ENCODE data around the gene CDK5R1.
"Not testable (repeated sequence)": the region's sequence is repeated elsewhere in the genome, so short reads cannot be mapped to it uniquely, and the experiment has no call there.

Gene CDK5R1

DNA sequence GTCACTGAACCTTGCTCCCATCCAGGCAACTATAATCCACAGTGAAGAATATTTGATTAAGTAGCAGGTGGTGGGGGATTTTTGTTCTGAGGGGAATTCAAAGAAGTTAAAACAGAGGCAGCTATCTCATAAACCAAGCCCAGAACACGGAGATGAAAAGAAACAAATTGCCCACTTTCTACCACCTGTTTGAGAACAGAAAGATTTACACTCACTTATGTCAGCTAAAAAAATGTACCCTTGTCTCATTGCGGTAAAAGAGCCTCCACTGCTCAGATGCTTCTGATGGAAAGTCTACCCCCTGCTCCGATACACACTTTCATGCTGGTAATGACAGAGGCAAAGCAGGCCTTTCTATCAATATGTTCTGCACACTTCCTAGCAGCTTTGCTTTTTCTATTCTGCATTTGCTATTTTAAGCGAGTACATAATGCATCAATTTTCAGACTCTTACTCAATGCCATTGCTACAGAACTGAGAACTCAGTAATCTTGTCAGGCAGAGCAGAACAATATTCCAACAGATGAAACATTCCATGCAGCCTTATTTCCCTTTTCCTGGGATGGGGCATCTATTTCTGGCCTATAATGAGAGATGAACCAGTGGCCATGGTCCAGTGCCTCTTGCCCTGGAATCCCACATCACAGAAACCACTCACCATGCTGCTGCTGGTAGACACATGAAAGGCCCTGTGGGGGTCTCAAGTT is 29.0 kb downstream of the CDK5R1 start:
- no peak overlapping the region for H3K4me3 ChIP-seq (ENCODE audit: low read depth, low read length)

DNA sequence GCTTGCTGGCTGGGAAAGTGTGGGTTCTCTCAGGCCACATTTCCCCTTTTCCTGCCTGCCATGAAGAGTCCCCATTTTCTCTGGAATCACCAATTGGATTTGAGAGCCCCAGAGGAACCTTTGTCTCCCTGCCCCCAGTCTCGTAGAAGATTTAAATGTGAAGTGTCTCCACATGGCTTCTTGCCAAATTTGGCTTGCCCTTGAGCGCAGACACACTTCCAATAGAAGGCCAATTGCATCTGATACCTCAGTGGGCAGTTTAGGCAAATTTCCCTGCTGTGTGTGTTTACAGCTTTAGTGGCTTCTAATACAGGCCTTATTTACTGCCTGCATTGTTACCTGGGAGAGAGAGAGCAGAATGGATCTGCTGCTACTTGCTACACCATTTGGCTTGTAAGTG is 29.7 kb downstream of the CDK5R1 start:
- H3K4me3 ChIP-seq (ENCODE audit: low read depth, low read length): no peak overlapping the region

DNA sequence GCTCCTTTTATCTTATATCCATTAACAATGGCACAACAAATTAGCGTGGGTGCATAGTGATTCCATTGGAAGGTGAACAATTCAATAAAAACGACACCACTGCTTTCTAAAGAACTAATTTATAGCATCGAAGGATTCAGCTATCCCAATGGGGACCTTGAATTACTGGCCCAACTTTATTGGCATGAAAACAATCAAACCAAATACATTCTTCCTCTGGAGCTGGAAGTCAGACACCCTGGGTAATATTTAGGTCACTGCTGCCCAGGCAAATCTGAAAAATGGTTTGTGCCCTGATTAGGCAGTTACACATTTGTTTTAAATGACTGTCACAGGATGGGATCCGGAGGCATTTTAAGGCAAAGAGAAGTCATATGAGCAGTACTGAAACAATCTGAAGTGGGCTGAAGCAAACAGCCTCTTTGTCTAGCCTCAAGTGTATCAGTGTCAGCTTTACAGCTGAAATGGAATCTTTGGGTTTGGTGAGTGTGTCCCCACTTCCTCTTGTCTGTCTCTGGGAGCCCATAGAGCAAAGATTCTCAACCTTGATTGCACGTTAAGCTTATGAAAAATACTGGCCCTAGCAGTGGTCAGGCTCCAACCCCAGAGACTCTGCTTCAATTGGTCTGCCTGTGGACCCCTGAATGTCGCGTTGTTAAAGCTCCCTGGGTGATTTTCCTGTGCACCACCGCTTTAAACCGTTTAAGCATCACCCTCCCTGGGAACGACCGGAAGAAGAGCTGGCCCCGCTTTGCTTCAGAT is 30.3 kb downstream of the CDK5R1 start:
- no peak overlapping the region for H3K4me3 ChIP-seq (ENCODE audit: low read depth, low read length)

DNA sequence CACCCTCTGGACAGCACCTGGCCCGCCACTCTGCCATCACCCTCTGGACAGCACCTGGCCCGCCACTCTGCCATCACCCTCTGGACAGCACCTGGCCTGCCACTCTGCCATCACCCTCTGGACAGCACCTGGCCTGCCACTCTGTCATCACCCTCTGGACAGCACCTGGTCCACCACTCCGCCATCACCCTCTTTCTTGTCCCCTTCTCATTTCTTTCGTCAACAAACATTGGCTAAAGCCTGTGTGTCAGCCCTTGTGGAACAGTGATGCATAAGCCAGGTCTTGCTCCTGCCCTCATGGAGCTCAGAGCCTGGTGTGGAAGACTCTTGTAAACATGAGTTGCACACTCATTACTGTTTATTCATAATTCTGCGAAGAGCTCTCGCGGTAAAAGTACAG is 31.2 kb downstream of the CDK5R1 start:
- no peak overlapping the region for H3K4me3 ChIP-seq (ENCODE audit: low read depth, low read length)

DNA sequence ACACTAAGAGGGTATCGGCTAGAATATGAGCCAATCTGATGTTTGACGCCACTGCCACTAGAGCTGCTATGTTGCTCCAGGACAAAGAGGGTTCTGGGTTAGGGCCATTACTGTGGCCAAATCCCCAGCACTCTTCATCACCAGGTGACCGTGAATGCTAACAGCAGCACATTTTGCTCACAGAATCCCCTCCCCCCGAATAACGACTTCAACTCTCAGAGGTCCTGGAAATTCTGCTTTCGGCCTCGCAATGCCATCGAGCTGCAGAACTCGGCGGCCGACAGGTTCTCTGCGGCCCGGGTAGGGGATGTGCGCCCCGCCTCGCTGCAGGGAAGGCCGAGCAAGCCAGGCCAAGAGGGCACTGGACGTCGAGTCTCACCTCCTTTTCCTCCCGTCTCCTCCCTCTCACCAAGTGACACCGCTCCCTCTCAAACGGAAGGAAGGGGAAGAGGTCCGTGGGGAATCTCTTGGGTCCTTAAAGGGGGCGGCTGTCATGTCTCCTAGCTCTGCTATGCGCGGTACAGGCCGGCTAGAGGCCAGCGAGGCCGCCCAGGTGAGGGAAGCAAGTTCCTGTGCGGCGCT is 31.9 kb downstream of the CDK5R1 start:
- H3K4me3 ChIP-seq (ENCODE audit: low read depth, low read length): peak overlapping the region; percentile 35

DNA sequence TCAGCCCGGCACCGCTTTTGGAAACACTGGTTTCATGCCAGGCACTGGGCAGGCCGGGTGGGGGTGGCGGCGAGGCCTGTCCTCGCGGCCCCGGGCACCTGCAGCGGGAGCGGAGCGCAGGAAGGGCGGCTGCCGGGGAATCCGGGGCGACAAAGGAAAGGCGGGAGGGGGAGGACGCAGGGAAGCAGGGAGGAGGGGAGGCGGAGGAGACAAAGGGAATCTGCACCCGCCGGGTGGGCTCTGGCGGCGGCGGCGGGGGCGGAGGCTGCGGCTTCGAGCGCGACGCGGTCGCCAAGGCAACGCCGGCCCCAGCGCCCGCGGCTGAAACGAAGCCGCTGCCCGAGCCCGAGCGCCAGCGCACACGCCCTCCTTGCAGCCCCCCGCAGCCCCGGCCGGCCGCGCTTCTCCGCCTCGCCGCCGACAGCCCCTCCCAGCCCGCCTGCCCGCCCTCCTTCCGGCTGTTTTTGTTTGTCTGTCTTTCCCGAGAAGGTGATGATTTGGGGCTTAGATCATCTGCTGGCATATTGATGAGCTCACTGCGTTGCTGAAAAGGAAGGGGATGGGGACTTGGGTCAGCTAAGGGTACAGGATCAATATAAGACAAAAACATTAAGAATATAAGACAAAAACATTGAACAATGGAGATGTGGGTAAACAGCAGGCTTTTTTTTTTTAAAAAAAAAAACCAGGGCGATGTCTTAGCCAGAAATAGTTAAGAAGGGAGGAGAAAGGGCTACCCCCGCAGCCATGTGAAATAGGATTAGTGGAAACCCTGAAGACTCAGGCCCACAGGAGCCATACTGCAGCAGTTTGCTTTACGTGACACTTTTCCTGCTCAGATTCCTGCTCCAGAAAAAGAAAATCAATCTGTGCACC is 32.7 kb downstream of the CDK5R1 start:
- H3K4me3 ChIP-seq (ENCODE audit: low read depth, low read length): peak overlapping the region; percentile 35

DNA sequence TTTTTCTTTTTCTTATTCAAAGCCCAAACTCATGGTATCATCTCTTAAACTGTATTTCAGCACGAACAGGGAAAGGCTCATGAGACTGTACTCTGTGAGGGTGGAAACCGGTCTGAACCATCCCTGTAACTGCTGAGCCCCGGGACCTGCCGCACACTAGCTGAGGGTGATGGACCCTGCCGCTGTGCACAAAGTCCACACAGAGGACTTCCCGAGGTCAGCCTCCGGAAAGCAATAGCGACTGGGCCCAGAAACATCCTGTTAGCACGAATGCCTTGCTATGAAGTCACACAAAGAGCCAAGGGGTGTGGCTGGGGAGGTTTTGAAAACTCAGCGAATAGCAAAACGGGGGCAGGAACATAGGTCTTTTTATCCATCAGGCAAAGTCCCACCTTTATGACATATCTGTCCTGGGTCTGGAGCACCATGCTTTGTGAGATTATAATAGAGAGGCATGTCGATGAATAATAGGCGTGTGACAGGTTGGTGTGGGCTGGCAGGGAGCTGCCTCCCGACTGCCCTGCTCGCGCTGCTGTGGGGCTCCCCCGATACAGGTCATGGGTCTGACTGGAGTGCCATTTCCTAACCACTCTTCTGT is 33.4 kb downstream of the CDK5R1 start:
- H3K4me3 ChIP-seq (ENCODE audit: low read depth, low read length): peak overlapping the region; percentile 27

DNA sequence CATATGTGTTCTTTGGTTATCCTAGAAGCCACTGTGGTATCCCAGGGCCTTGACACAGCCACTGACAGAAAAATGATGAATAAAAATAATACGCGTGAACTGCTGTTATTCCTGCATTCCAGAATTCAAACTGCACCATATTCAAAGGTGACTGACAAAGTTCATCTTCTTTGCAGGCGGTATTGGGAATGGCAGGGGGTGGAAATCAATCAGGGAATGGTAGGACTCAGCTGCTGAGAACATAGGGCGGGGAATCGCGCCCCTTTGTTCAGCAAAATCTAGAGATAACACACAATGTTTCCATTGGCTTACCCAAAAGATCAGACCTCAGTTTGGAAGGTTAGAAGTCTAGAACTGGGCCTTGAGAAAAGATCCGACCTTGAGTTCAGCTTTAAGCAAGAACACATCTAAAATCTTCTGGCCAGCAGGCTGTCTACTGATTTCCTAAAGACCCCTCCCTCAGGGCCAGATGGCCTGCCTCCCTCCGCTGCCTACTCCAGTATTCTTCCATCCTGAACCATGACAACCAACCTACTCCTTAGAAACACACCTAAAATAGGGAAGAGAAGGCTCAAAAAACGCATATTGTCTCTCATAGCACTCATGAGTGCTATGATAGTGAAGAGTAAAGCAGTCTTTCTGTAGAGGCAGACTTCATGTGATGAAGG is 34.1 kb downstream of the CDK5R1 start:
- no peak overlapping the region for H3K4me3 ChIP-seq (ENCODE audit: low read depth, low read length)

DNA sequence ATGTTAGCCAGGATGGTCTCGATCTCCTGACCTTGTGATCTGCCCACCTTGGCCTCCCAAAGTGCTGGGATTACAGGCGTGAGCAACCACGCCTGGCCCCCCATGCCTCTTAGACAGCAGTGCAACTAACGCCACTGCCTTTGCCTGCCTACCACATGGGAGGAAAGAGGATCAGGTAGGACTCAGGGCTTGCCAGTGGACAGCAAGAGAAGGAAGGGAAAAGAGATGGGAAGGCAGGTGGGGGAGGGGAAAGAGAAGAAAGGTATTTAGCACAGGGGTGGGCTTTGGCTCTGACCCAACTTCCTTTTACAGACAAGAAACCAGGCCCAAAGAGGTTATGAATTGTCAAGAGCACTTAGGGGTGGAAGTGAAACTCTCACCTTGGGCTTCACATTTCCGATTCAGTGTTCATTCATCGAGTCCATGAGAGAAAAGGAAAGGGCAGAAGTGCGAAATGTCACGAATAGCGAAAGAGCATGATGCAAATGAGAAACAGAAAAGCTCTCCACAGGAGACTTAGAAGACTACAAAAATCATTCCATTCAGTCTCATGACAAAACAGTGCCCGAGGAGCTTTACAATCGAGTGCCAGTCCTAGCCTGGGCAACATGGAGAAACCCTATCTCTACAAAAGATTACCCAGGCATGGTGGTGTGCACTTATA is 36.4 kb downstream of the CDK5R1 start:
- H3K4me3 ChIP-seq (ENCODE audit: low read depth, low read length): no peak overlapping the region

DNA sequence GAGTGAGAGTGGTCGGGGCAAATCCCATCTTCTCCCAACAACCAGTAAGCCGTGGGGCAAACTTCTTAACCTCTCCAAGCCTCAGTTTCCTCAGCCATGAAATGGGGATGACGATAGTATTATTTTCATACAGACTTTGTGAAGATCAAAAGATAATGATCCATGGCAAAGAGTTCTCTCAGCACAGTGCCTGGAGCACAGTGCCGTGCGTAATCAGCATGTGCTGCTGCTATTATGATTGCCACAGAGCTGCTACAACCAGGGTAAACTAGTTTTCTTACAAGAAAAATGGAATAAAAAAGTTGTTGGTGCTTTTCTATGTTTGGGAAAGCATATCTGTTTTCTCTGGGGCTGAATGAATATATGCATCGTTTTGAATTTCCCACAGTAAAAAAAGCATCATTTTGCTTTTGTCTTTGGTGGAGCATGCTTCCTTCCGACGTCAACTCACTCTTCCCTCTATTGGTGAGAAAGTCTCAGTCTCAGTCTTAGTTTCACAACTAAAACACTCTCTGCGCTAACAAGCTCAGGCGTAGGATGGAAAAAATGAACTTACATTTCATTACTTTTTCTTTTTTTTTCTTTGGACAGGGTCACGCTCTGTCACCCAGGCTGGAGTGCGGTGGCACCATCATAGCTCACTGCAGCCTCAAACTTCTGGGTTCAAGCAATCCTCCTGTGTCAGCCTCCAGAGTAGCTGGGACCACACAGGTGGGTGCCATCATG is 37.2 kb downstream of the CDK5R1 start:
- H3K4me3 ChIP-seq (ENCODE audit: low read depth, low read length): no peak overlapping the region

DNA sequence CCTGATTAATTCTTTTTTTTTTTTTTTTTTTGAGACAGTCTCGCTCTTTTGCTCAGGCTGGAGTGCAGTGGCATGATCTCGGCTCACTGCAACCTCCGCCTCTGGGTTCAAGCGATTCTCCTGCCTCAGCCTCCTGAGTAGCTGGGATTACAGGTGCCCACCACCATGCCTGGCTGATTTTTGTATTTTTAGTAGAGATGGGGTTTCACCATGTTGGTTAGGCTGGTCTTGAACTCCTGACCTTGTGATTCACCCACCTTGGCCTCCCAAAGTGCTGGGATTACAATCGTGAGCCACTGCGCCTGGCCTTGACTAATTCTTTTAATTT is 37.7 kb downstream of the CDK5R1 start:
- H3K4me3 ChIP-seq (ENCODE audit: low read depth, low read length): not testable (repeated sequence)

DNA sequence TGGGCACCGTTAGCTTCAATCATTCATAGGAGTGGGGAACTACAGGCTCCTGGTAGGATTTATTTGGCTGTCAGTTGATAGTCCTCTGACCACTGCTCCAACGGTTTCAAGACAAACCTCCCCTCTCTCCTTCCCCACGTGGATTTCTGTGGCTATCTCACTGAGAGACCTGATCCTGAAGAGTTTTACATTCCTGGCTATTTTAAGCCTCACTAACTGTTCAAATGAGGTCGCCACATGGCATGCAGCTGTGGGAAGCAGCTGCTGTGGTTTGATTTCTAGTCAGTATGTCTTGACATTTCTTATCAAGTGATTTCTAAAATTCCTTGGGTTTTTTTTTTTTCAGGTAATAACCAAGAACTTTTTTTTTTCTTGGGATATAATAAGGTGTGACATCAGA is 38.3 kb downstream of the CDK5R1 start:
- no peak overlapping the region for H3K4me3 ChIP-seq (ENCODE audit: low read depth, low read length)

DNA sequence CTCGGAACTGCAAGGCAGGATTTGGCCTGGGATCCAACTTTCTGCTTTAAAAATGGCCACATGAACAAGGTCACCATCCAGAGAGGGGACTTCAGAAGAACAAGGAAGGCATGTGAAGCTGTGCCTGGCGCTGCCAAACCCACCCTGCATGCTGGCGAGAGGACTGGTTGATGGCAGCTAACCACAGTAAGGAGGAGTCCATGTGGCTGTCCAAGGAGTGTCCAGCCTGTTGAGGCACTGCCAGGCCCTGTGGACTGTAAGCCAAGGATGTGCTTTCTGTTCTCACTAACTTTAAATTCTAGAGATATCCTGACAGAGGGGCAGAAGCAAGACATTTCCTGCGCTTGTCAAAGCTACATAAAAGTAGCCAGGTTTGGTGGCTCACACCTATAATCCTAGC is 40.4 kb downstream of the CDK5R1 start:
- no peak overlapping the region for H3K4me3 ChIP-seq (ENCODE audit: low read depth, low read length)

DNA sequence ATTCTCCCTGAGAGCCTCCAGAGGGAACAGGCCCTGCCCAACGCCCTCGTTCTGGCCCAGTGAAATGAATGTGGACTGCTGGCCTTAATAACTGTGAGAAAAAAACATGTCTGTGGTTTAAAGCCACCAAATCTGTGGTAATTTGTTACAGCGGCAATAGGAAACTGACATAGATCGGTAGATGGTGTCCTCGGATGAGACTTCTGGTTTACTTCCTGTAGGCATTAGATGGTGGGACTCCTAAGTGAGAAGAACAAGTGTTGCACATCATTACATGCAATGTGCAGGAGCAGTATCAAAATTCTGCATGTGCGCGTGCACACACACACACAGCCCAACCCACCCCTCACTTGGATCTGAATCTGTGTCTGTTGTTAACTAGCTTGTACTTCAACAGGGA is 42.0 kb downstream of the CDK5R1 start:
- no peak overlapping the region for H3K4me3 ChIP-seq (ENCODE audit: low read depth, low read length)

DNA sequence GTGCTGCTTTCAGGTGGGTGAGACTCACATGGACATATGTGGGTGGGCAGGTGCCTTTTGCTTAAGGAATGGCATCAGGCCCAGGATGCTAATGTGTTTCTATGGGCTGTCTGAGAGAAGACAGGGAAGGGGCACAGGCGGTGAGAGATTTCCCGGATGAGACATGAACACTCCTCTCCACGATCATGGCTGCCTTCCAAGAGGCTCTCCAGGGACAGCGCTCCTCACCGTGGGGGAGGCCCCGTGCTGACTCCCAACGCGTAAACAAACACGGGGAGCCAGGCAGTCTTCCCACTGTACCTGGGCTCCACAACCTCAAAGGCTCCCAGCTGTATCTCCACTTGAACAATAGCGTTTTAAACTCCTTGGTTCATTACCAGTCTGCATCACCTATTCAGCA is 42.8 kb downstream of the CDK5R1 start:
- no peak overlapping the region for H3K4me3 ChIP-seq (ENCODE audit: low read depth, low read length)

DNA sequence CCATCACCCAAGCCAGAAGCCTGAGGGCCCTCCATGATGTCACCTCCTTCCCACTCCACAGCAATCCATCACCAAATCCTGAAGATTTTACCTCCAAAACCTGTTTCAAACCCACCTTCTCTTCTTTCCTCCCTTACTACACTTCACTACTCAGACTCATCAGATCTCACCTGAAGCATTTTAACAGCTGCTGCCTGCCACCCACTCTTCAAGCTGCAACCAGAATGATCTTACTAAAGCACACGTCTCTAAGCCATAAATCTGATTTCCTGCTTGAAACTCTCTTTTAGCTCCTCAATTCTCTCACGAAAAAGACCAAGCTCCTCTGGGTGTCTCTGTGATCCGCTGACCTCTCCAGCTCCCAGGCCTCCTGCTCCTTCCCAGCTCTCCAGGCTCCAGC is 46.5 kb downstream of the CDK5R1 start:
- no peak overlapping the region for H3K4me3 ChIP-seq (ENCODE audit: low read depth, low read length)

DNA sequence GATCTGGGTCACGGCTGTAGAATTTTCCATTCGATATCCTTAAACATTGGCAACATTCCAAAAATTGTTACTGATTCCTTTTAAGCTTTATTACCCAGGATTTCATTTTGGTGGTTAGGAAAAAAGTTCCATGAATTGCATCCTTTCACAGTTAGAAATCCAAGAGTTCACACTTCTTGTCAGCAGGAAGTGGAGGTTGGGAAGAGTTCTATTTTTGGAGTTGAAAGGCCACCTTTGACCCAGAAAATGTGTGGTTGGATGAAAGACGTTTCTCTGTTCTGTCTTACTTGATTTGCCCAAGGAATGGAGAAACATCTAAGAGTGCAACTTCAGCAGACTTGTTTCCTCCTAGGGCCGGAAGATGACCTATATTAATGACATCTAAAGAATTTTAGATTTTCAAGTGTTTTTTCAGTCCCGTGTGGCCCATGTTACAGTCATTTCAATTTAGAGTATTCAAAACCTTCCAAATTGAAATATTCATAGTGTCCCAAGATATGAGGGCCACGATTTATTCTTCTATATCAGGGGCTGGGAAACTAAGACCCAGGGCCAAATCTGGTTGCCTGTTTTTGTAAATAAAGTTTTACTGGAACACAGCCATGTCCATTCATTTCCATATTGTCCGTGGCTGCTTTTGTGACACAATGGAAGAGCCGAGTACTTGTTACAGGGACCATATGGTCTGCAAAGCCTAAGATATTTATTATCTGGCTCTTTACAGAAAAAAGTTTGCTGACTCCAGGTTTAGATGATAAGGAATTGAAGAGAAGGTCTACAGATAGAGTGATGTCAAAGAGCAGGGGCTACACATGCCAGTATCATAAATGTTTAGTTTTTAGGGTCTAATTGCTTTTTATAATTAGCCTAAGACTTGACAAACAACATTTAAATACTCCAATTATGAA is 50.2 kb downstream of the CDK5R1 start:
- no peak overlapping the region for H3K4me3 ChIP-seq (ENCODE audit: low read depth, low read length)

Measured in iPS-11a (cell line).